Mucosa of rectum (tissue), 2 donors: Measurements from ENCODE around the gene ASB16.

Experiments
- H3K27ac ChIP-seq, 2 donors: one replicate each; pipeline ENCODE4 v1.7.0; 2013; ENCODE audit warnings: inconsistent platforms in 2 of 2, low read depth in 2 of 2, low read length in 2 of 2
- H3K27me3 ChIP-seq, 2 donors: one replicate each; pipeline ENCODE4 v1.7.0; 2013; ENCODE audit warnings: low read length in 2 of 2; ENCODE audit not compliant: control insufficient read depth in 2 of 2, insufficient read depth in 2 of 2
- H3K36me3 ChIP-seq, 2 donors: one replicate each; pipeline ENCODE4 v1.7.0; 2013; ENCODE audit warnings: low read length in 2 of 2; ENCODE audit not compliant: control insufficient read depth in 2 of 2, insufficient read depth in 2 of 2
- H3K4me1 ChIP-seq, 2 donors: one replicate each; pipeline ENCODE4 v1.7.0; 2013; ENCODE audit warnings: low read length in 2 of 2, mild to moderate bottlenecking in 1 of 2; ENCODE audit not compliant: control insufficient read depth in 2 of 2, insufficient read depth in 2 of 2
- H3K4me3 ChIP-seq, 2 donors: one replicate each; pipeline ENCODE4 v1.7.0; 2013; ENCODE audit warnings: low read length in 2 of 2
- H3K9ac ChIP-seq, 2 donors: one replicate each; pipeline ENCODE4 v1.7.0; 2013; ENCODE audit warnings: low read length in 2 of 2, low read depth in 1 of 2, mild to moderate bottlenecking in 1 of 2
- H3K9me3 ChIP-seq, 2 donors: one replicate each; pipeline ENCODE4 v1.7.0; 2013; ENCODE audit warnings: low read length in 2 of 2; ENCODE audit not compliant: control insufficient read depth in 2 of 2
- donor health status: healthy.
- donor health status: Normal muscosa, but diverticular disease.

Gene ASB16, protein sequence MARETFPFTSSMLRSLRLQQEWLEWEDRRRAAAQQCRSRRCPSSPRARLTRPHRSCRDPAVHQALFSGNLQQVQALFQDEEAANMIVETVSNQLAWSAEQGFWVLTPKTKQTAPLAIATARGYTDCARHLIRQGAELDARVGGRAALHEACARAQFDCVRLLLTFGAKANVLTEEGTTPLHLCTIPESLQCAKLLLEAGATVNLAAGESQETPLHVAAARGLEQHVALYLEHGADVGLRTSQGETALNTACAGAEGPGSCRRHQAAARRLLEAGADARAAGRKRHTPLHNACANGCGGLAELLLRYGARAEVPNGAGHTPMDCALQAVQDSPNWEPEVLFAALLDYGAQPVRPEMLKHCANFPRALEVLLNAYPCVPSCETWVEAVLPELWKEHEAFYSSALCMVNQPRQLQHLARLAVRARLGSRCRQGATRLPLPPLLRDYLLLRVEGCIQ

DNA sequence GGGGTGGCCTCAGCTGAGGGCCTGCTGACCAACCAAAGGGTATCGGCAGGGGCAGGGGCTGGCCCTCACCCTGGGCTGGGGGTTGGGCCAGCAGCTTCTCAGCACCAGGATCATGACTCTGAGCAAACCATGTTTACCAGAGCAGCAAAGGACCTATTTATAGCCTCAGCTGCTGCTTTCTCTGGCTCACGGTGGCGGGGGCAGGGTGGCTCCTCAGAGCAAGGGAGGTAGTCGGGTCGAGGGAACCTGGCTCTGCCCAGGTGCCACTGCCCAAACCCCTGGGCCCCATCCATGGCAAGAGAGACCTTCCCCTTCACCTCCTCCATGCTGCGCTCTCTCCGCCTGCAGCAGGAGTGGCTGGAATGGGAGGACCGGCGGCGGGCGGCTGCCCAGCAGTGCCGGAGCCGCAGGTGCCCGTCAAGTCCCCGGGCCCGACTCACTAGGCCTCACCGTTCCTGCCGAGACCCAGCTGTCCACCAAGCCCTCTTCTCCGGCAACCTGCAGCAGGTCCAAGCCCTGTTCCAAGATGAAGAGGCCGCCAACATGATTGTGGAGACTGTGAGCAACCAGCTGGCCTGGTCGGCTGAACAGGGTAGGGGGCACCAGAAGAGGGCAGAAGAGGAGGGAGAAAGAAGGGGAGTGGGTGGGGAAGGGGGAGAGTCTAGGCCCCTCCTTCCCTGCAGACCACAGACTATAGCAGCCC is at the start of gene ASB16:
Gene ASB16, plus strand, starts transcription at position 206 of the 703 bp plus-strand sequence. Its CDS starts 86 bp downstream, at position 292.
- H3K36me3 ChIP-seq = no peaks in the 10 kb centered on the region
- peak within 1 kb of the TSS in 1 of 2 donors; percentile 31 for H3K4me3 ChIP-seq
- no peaks in the 10 kb centered on the region for H3K9me3 ChIP-seq
- H3K27ac ChIP-seq = no peak within 1 kb of the TSS
- H3K27me3 ChIP-seq = no peaks in the 10 kb centered on the region
- no peak within 1 kb of the TSS for H3K9ac ChIP-seq
- H3K4me1 ChIP-seq = peaks cover 0 to 4% of the 10 kb centered on the region in 2 donors

DNA sequence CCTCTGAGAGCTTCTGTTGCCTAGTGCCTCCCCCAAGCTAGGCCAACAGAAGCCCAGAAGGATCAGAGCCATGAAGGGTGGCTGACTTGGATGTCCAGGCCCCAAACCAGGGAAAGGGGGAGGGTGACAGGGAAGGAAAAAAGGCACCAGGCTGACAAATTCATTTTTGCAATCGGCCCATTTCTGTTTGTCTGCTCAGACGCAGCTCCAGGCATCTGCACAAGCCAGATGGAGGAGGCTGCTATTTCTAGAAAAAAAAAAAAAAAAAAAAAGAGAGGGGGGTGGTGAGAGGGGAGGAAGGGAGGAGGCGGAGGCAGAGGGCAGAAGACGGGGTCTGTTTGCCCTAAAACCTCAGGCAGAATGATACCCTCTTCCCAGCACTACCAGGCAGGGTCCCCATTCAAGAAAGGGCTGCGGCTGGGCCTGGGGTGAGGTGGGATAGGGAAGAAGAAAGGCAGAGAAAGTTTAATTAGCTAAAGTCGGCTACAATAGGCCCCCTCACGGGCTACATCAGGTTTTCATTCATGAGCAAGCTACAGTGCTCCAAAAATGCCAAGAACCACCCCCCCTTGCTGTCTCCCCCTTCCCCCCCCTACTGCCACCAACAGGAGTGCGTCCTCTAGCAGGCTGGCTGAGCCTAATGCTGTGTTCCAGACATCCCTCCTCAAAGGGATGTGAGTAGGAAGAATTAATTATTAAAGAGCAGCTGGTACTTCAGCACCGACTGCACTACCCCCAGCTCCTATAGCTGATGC is 49.5 kb upstream of the ASB16 start:
- Histone ChIP-seq H3K27me3 (no peaks in the 10 kb centered on the region), H3K36me3 (peaks cover 0 to 6% of the 10 kb centered on the region in 2 donors), H3K9ac (no peak overlapping the region), H3K27ac (no peak overlapping the region), H3K9me3 (no peaks in the 10 kb centered on the region), H3K4me1 (peaks cover 16 to 22% of the 10 kb centered on the region in 2 donors), H3K4me3 (no peak overlapping the region)

GRCh38 chr17:44121997-44122815 is 48.3 kb upstream of the ASB16 start:
- Histone ChIP-seq H3K9me3 (no peaks in the 10 kb centered on the region), H3K27me3 (no peaks in the 10 kb centered on the region), H3K27ac (peak overlapping the region in 1 of 2 donors; percentile 67), H3K9ac (peak overlapping the region; percentile 79 to 81), H3K36me3 (no peaks in the 10 kb centered on the region), H3K4me1 (peaks cover 16 to 22% of the 10 kb centered on the region in 2 donors), H3K4me3 (peak overlapping the region; percentile 84 to 86)

GRCh38 chr17:44122816-44123355 is 47.6 kb upstream of the ASB16 start:
- Histone ChIP-seq H3K4me3 (peak overlapping the region; percentile 84 to 86), H3K27me3 (no peaks in the 10 kb centered on the region), H3K4me1 (peaks cover 16 to 22% of the 10 kb centered on the region in 2 donors), H3K36me3 (no peaks in the 10 kb centered on the region), H3K9ac (peak overlapping the region; percentile 79 to 81), H3K9me3 (no peaks in the 10 kb centered on the region), H3K27ac (peak overlapping the region; percentile 62 to 67)

DNA sequence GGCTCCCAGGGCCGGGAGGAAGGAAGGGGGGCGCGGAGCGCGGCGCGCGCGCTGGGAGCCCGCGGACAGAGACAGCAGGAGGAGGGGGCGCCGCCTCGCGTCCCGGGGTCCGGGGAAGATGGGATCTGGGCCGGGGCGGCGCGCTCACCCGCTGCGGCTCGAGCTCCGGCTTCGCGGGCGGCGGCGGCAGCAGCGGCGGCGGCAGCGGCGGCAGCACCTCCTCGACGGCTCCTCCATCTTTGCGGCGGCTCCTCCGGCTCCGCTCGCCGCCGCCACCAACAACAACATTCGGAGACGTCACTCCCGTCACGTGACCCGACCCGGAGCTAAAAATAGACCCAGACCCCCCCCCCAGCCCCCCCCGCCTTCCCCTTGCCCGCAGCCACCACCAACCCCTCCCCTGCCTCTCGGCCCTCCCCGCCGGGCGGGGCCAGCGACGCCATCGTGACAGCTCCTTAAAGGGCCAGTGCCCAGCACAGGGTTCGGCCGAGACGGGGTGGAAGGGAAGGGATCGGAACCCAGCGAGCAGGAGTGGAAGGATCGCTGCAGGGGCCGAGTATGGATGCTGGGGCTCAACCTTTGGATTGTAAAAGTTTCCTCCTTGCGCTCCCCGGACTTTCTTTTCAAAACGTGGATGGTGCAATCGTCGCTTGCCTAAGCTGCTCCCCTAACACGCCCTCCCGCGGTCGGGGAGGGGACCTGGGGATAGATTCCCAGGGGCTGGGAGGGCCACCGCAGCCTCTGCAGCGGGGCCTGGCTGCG is 47.0 kb upstream of the ASB16 start, which contains the start of gene HDAC5:
Gene HDAC5, minus strand, starts transcription at position 286 of the 762 bp plus-strand sequence. CDS start 6,126 bp downstream, outside the sequence.
- H3K4me1 ChIP-seq = peaks cover 16 to 22% of the 10 kb centered on the region in 2 donors

GRCh38 chr17:44124118-44124438 is 46.4 kb upstream of the ASB16 start:
- H3K9me3 ChIP-seq = no peaks in the 10 kb centered on the region
- peaks cover 16 to 22% of the 10 kb centered on the region in 2 donors for H3K4me1 ChIP-seq

More for the DNA sequence above, 47.0 kb upstream of the ASB16 start, which contains the start of gene HDAC5:
- H3K9me3 ChIP-seq = no peaks in the 10 kb centered on the region
- H3K9ac ChIP-seq = peak within 1 kb of the TSS; percentile 81 to 82
- peak within 1 kb of the TSS; percentile 84 to 86 for H3K4me3 ChIP-seq
- H3K27ac ChIP-seq = peak within 1 kb of the TSS; percentile 85 to 87
- H3K36me3 ChIP-seq = no peaks in the 10 kb centered on the region
- no peaks in the 10 kb centered on the region for H3K27me3 ChIP-seq

GRCh38 chr17:44128383-44128782 is 42.1 kb upstream of the ASB16 start:
- H3K4me3 ChIP-seq = no peak overlapping the region
- no peak overlapping the region for H3K27ac ChIP-seq
- no peaks in the 10 kb centered on the region for H3K27me3 ChIP-seq
- peaks cover 4 to 7% of the 10 kb centered on the region in 2 donors for H3K4me1 ChIP-seq
- H3K9ac ChIP-seq = no peak overlapping the region
- no peaks in the 10 kb centered on the region for H3K9me3 ChIP-seq
- H3K36me3 ChIP-seq = no peaks in the 10 kb centered on the region

More at GRCh38 chr17:44124118-44124438, 46.4 kb upstream of the ASB16 start:
- no peaks in the 10 kb centered on the region for H3K36me3 ChIP-seq
- H3K27ac ChIP-seq = peak overlapping the region; percentile 85 to 87
- H3K9ac ChIP-seq = peak overlapping the region; percentile 77 to 82
- H3K27me3 ChIP-seq = no peaks in the 10 kb centered on the region
- H3K4me3 ChIP-seq = peak overlapping the region; percentile 83 to 84

GRCh38 chr17:44130693-44131349 is 39.7 kb upstream of the ASB16 start:
- H3K4me3 ChIP-seq = no peak overlapping the region
- no peaks in the 10 kb centered on the region for H3K9me3 ChIP-seq
- no peak overlapping the region for H3K27ac ChIP-seq
- H3K9ac ChIP-seq = no peak overlapping the region
- no peaks in the 10 kb centered on the region for H3K4me1 ChIP-seq
- H3K27me3 ChIP-seq = no peaks in the 10 kb centered on the region
- no peaks in the 10 kb centered on the region for H3K36me3 ChIP-seq
